ENCODE data around the gene RAPGEF6.

DNA sequence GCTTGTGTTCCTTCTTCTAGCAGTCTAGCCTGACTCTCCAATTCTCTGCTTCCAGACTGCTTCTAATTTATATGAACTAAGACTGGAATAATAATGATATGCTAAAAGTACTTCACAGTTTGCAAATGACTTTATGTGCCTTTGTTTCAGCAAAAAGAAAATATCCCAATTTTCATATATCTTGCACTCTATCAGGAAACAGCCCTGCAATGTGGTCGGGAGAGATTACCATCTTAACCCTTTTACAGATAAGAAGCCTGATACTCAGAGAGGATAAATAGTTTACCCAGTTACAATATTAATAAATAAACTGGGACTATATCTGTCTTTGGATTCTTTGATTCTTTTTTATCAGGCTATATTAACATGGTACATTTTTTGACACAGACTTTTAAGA is 245.2 kb downstream of the RAPGEF6 start:
- TF ChIP-seq EZH2 (IDR thresholded peaks at IDR 0.05; ENCODE audit: insufficient read depth, poor library complexity, severe bottlenecking) (no peak), EZH2phosphoT487 (IDR thresholded peaks at IDR 0.05; ENCODE audit: insufficient read depth, low read depth) (no peak)

All from GM23248 (cell line).